Activated naive CD4-positive, alpha-beta T cell treated with anti-CD3 and anti-CD28 coated beads, Interleukin-2, amount 50 U/mL, for 24 hours (primary cell): ENCODE measurements around the gene GIPC3.
A peak's percentile ranks its signal among the peaks of the same experiment; 100 is the strongest.

ENCODE experiments used
- H3K27ac Mint-ChIP-seq: one replicate; pipeline ENCODE4 v1.8.0; 2021; ENCODE audit warnings: mild to moderate bottlenecking, mixed read lengths
- H3K27me3 Mint-ChIP-seq: one replicate; pipeline ENCODE4 v1.8.0; 2021; ENCODE audit warnings: mixed read lengths
- H3K36me3 Mint-ChIP-seq: one replicate; pipeline ENCODE4 v1.8.0; 2021; ENCODE audit warnings: mixed read lengths
- H3K4me1 Mint-ChIP-seq: one replicate; pipeline ENCODE4 v1.8.0; 2021; ENCODE audit warnings: mixed read lengths
- H3K4me3 Mint-ChIP-seq: one replicate; pipeline ENCODE4 v1.8.0; 2021; ENCODE audit warnings: mild to moderate bottlenecking, mixed read lengths
- H3K9me3 Mint-ChIP-seq: one replicate; pipeline ENCODE4 v1.8.0; 2021; ENCODE audit warnings: mixed read lengths

The GIPC3 gene, protein sequence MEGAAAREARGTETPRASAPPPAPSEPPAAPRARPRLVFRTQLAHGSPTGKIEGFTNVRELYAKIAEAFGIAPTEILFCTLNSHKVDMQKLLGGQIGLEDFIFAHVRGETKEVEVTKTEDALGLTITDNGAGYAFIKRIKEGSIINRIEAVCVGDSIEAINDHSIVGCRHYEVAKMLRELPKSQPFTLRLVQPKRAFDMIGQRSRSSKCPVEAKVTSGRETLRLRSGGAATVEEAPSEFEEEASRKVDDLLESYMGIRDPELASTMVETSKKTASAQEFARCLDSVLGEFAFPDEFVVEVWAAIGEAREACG

GRCh38 chr19:3585301-3586126, at the start of gene GIPC3:
Gene GIPC3, plus strand, starts transcription at chr19:3585478. Its CDS starts 120 bp downstream, at chr19:3585598.
- Mint-ChIP-seq H3K36me3 (no peaks in the 10 kb centered on the region), H3K9me3 (no peaks in the 10 kb centered on the region), H3K4me1 (no peaks in the 10 kb centered on the region), H3K27me3 (no peaks in the 10 kb centered on the region), H3K4me3 (peak within 1 kb of the TSS; percentile 55), H3K27ac (no peak within 1 kb of the TSS)

DNA sequence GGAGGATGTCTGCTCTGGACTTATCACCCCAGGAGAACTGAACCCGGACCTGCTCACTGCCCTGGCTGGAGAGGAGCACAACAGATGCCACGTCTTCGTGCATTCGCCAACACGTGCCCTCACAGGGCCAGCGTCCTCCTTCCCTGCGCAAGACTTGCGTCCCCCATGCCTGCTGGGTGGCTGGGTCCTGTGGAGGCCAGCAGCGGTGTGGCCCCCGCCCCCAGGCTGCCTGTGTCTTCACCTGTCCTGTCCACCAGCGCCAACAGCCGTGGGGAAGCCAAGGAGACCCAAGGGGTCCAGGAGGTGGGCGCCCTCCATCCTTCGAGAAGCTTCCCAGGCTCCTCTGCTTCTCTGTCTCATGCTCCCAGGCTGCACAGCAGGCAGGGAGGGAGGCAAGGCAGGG, 49.7 kb upstream of the GIPC3 start:
- H3K27ac Mint-ChIP-seq, result no peak overlapping the region
- H3K36me3 Mint-ChIP-seq, result peaks cover 6% of the 10 kb centered on the region
- H3K4me3 Mint-ChIP-seq, result no peak overlapping the region
- no peaks in the 10 kb centered on the region for H3K4me1 Mint-ChIP-seq
- no peaks in the 10 kb centered on the region for H3K9me3 Mint-ChIP-seq
- H3K27me3 Mint-ChIP-seq, result no peaks in the 10 kb centered on the region

DNA sequence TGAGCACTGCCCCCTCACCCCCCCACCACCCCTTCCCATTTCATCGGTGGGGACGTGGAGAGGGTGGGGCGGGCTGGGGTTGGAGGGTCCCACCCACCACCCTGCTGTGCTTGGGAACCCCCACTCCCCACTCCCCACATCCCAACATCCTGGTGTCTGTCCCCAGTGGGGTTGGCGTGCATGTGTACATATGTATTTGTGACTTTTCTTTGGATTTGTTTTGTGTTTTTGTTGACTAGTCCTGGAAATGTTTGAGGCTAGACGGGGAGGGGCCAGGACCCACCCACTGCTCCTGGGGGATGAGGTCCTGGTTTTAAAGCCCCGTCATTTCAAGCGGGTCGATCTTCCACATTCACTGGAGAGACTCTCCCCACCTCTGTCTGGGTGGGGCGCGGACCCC, 49.3 kb upstream of the GIPC3 start:
- Mint-ChIP-seq H3K27me3 (no peaks in the 10 kb centered on the region), H3K4me3 (no peak overlapping the region), H3K4me1 (no peaks in the 10 kb centered on the region), H3K9me3 (no peaks in the 10 kb centered on the region), H3K27ac (no peak overlapping the region), H3K36me3 (peaks cover 6% of the 10 kb centered on the region)

DNA sequence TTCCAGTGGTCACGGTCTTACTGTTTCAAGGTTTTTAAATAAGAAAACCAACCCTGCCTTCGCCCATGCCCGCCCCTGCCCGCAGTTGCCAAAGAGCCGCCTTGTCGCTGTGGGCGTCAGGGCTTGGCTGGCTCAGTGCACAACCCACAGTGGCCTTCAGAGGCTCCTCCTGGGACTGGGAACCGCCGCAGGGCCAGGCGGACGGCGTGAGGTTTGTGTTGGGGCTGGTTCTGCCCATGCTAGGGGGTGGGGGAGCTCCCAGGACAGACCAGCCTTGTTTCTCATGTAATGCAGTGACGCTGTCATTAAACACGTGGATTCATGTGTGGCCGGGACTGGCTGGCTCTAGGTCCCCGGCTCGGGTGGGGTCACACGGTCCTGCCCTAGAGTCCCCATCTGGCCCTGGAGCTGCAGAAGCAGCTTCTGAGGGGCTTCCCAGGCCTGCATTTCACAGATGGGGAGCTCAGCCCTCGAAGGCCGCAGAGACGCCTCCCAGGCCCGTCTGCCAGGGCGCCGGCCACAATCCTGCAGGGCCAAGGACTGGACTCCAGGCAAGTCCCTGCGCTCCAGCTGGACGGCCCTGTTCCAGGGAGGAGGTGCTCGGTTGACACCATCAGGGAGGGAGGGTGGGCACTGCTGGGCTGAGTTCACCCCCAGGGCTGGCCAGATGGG, 48.7 kb upstream of the GIPC3 start:
- Mint-ChIP-seq H3K9me3 (no peaks in the 10 kb centered on the region), H3K27ac (no peak overlapping the region), H3K27me3 (no peaks in the 10 kb centered on the region), H3K4me3 (no peak overlapping the region), H3K4me1 (no peaks in the 10 kb centered on the region), H3K36me3 (peaks cover 4% of the 10 kb centered on the region)

DNA sequence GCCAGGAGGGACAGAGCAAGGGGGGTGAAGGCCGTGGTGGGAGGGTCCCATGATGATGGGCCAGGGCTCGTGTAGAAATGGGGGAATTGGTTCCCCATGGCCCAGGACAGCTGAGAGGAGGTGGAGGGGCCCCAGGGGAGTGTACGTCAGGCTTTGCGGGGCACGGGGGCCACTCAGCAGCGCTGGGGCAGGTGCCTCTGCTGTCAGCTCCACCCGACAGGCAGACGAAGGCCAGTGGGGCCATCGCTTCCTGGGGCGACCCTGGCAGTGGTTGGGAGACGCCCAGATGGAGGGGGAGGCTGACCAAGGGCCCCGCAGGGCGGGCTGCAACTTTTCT, 48.2 kb upstream of the GIPC3 start:
- Mint-ChIP-seq H3K36me3 (peaks cover 4% of the 10 kb centered on the region), H3K27ac (no peak overlapping the region), H3K27me3 (no peaks in the 10 kb centered on the region), H3K4me1 (no peaks in the 10 kb centered on the region), H3K9me3 (no peaks in the 10 kb centered on the region), H3K4me3 (no peak overlapping the region)

DNA sequence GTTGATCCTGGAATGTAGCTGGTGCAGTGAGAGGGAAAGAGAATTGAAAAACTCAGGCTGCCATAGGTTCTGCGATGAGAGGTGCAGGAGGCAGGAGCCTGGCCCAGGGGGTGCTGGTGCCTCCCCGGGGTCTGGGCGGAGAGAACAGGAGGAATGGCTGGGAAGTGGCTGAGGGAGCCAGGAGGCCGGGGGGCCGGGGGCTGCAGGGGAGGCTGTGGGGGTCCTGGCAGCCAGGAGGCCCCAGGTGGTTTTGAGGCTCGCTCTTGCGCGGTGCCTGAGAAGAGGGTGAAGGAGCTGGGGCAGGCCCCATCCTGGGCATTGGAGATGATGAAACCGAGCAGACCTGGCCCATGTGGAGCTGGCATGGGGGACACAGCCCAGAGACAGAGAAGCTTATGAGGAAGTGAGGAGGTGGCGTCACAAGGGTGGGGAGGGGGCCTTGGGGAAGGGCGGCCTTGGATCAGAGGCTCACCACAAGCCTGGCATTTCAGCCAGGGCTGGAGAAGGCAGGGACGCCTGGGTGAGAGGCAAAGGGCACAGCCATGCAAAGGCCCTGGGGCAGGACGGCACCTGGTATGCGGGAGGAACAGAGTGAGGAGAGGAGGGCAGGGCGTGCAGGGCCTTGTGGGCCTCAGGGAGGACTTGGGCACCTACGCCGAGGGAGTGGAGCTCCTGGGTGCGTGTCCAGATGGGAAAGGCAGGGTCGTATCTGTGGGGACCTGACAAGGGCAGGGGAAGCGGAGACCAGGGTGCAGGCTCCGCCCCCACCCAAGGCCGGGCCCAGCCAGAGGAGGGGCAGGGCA, 47.6 kb upstream of the GIPC3 start:
- peaks cover 4% of the 10 kb centered on the region for H3K36me3 Mint-ChIP-seq

DNA sequence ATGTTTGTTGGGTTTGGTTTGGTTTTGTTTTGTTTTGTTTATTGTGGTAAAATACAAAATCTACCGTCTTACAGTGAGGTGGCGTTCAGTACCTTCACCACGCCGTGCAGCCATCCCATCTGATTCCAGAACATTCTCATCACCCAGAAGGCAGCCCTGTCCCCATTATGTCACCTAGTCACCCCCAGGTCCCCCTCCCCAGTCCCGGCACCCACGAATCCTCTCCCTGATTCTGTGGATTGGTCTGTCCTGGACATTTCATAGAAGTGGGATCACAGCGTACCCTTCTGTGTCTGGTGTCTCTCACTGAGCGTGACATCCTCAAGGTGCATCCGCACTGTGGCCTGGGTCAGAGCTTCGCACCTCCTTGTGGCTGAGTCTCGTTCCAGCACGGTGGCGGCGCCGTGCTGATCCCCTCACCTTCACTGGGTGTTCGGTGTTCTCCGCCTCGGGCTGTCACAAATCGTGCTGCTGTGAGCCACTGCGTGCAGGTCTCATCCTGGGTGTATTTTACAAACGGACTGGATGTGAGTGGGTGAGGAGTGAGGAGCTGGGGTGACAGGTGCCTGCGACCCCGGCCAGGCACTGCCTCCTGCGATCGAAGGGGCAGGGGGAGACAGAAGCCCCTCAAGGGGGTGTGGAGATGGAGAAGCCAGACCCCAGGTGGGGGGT, 46.9 kb upstream of the GIPC3 start:
- Mint-ChIP-seq H3K4me3 (no peak overlapping the region), H3K9me3 (no peaks in the 10 kb centered on the region), H3K4me1 (no peaks in the 10 kb centered on the region), H3K36me3 (peaks cover 4% of the 10 kb centered on the region), H3K27ac (peak overlapping the region; percentile 12), H3K27me3 (no peaks in the 10 kb centered on the region)

More for the DNA sequence above, 47.6 kb upstream of the GIPC3 start:
- Mint-ChIP-seq H3K27ac (no peak overlapping the region), H3K4me1 (no peaks in the 10 kb centered on the region), H3K4me3 (no peak overlapping the region), H3K9me3 (no peaks in the 10 kb centered on the region), H3K27me3 (no peaks in the 10 kb centered on the region)

- no peaks in the 10 kb centered on the region for H3K27me3 Mint-ChIP-seq
These were observed 46.1 kb upstream of the GIPC3 start, which contains the start of gene TEKTIP1 for GRCh38 chr19:3538965-3539755. Gene TEKTIP1, plus strand, starts transcription at chr19:3539174. Its CDS starts 4 bp downstream, at chr19:3539178.

GRCh38 chr19:3539756-3540118, 45.5 kb upstream of the GIPC3 start:
- no peaks in the 10 kb centered on the region for H3K4me1 Mint-ChIP-seq
- H3K27me3 Mint-ChIP-seq, result no peaks in the 10 kb centered on the region
- H3K4me3 Mint-ChIP-seq, result no peak overlapping the region
- H3K36me3 Mint-ChIP-seq, result peaks cover 4% of the 10 kb centered on the region
- no peak overlapping the region for H3K27ac Mint-ChIP-seq
- H3K9me3 Mint-ChIP-seq, result no peaks in the 10 kb centered on the region

More at GRCh38 chr19:3538965-3539755, 46.1 kb upstream of the GIPC3 start, which contains the start of gene TEKTIP1:
- H3K27ac Mint-ChIP-seq, result peak within 1 kb of the TSS; percentile 12
- H3K9me3 Mint-ChIP-seq, result no peaks in the 10 kb centered on the region
- peaks cover 4% of the 10 kb centered on the region for H3K36me3 Mint-ChIP-seq
- H3K4me1 Mint-ChIP-seq, result no peaks in the 10 kb centered on the region
- no peak within 1 kb of the TSS for H3K4me3 Mint-ChIP-seq

- Mint-ChIP-seq H3K4me1 (peaks cover 11% of the 10 kb centered on the region), H3K36me3 (peaks cover 7% of the 10 kb centered on the region), H3K4me3 (no peak overlapping the region), H3K9me3 (no peaks in the 10 kb centered on the region), H3K27ac (no peak overlapping the region), H3K27me3 (no peaks in the 10 kb centered on the region)
These were observed 41.9 kb upstream of the GIPC3 start for GRCh38 chr19:3543150-3544057.

- Mint-ChIP-seq H3K36me3 (peaks cover 7% of the 10 kb centered on the region), H3K9me3 (no peaks in the 10 kb centered on the region), H3K27me3 (no peaks in the 10 kb centered on the region), H3K4me3 (no peak overlapping the region), H3K4me1 (peaks cover 11% of the 10 kb centered on the region), H3K27ac (no peak overlapping the region)
These were observed 41.3 kb upstream of the GIPC3 start for GRCh38 chr19:3544058-3544376.

DNA sequence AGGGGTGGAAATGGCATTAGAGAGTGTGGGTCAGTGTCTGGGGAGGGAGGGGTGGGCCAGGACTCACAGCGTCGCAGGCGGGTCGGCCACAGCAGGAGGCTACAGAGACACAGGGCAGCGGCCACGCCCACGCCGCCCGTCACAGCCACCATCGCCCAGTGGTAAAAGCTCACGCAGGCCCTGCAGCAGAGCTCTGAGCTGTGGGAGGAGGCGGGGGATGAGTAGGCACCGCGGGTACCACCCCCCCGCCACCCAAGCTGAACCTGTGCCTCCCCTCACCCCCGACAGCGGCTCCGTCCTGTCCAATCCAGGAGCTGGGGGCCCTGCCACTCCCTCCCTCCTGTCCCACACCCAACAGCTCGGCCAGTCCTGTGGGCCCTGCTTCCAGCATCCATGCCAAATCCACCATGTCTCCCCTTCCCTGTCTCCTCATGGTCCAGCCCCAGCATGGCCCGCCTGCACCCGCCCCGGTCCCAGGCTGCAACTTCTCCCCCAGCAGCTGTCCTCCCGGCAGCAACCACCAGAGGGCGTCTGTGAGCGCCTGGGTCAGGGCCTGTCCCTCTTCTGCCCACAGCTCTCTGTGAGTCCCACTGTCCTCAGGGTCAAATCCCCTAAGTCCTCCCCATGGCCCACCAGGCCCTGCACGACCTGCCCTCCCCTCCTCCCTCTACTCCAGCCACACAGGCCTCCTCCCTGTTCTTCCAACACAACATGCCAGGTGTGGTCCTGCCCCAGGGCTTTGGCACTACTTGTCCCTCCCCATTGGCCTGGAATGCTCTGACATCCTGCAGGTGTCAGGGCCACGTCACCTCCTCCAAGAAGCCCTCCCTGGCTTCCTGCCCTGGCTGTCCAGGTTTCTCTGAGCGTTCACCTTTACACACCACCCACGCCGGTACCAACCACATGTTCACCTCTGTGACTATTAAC, 40.3 kb upstream of the GIPC3 start:
- H3K27ac Mint-ChIP-seq, result peak overlapping the region; percentile 51
- H3K4me3 Mint-ChIP-seq, result no peak overlapping the region

GRCh38 chr19:3545669-3546034, 39.6 kb upstream of the GIPC3 start:
- H3K27ac Mint-ChIP-seq, result no peak overlapping the region

More for the DNA sequence above, 40.3 kb upstream of the GIPC3 start:
- Mint-ChIP-seq H3K27me3 (no peaks in the 10 kb centered on the region), H3K9me3 (no peaks in the 10 kb centered on the region), H3K4me1 (peaks cover 11% of the 10 kb centered on the region), H3K36me3 (peaks cover 4% of the 10 kb centered on the region)

More at GRCh38 chr19:3545669-3546034, 39.6 kb upstream of the GIPC3 start:
- no peak overlapping the region for H3K4me3 Mint-ChIP-seq
- H3K9me3 Mint-ChIP-seq, result no peaks in the 10 kb centered on the region
- H3K27me3 Mint-ChIP-seq, result no peaks in the 10 kb centered on the region
- peaks cover 11% of the 10 kb centered on the region for H3K4me1 Mint-ChIP-seq
- H3K36me3 Mint-ChIP-seq, result peaks cover 4% of the 10 kb centered on the region
